Activated CD4-positive, alpha-beta memory T cell treated with anti-CD3 and anti-CD28 coated beads for 36 hours (primary cell): ENCODE measurements around the gene TMEM219. TPM values are rescaled to one million over a fixed set of nuclear protein-coding genes. Genes with fewer than 3 reads are reported as not detected.
"Not testable (repeated sequence)": the region's sequence is repeated elsewhere in the genome, so short reads cannot be mapped to it uniquely, and the experiment has no call there.

ENCODE experiments used
- CTCF ChIA-PET: fragments of 350-600 bp; sonication (Branson Sonifier 250); formaldehyde crosslinking; loops from one replicate; lab custom pipeline; 2021; ENCODE audit warnings: antibody characterized with exemption, inconsistent platforms; lab: Charles Lee
- POLR2A ChIA-PET: fragments of 350-600 bp; sonication (Branson Sonifier 250); formaldehyde crosslinking; loops from one replicate; lab custom pipeline; 2021; ENCODE audit warnings: antibody characterized with exemption; lab: Charles Lee
- DNase-seq: peaks from one replicate; pipeline ENCODE4 v3.0.0-alpha.2; 2020
- H3K27ac Mint-ChIP-seq: one replicate; pipeline ENCODE4 v1.8.0; 2021; ENCODE audit warnings: mixed read lengths
- H3K27me3 Mint-ChIP-seq: one replicate; pipeline ENCODE4 v1.8.0; 2021; ENCODE audit warnings: mixed read lengths
- H3K36me3 Mint-ChIP-seq: one replicate; pipeline ENCODE4 v1.8.0; 2021; ENCODE audit warnings: mixed read lengths
- H3K4me1 Mint-ChIP-seq: one replicate; pipeline ENCODE4 v1.8.0; 2021; ENCODE audit warnings: low read depth, mixed read lengths
- H3K4me3 Mint-ChIP-seq: one replicate; pipeline ENCODE4 v1.8.0; 2021; ENCODE audit warnings: mild to moderate bottlenecking, mixed read lengths
- H3K9me3 Mint-ChIP-seq: one replicate; pipeline ENCODE4 v1.8.0; 2021; ENCODE audit warnings: mixed read lengths
- intact Hi-C: fragments of 100-400 bp; cut with micrococcal nuclease; formaldehyde crosslinking; loops from one replicate; pipeline ENCODE4 v1.15.1; 2023
- total RNA-seq, 2 experiments: library from RNA; stranded (reverse); gene quantifications; one replicate each; pipeline ENCODE4 v1.2.3, GENCODE V29; 2021

TMEM219 gene
- total RNA-seq, 2 experiments from 2014 or later: 57.1 to 64.8 TPM

GRCh38 chr16:29958756-29959155 is 3.1 kb upstream of the TMEM219 start:
- Mint-ChIP-seq H3K4me3 (no peak overlapping the region), H3K4me1 (peaks cover 16% of the 10 kb centered on the region), H3K27ac (no peak overlapping the region), H3K9me3 (no peaks in the 10 kb centered on the region), H3K27me3 (no peaks in the 10 kb centered on the region), H3K36me3 (no peaks in the 10 kb centered on the region)
- intact Hi-C loops: no loop called here
- ChIA-PET POLR2A (no interaction called here), CTCF (no interaction called here)
- DNase-seq: no peak

- POLR2A ChIA-PET: no interaction called here
- Mint-ChIP-seq H3K27me3 (no peaks in the 10 kb centered on the region), H3K36me3 (no peaks in the 10 kb centered on the region), H3K27ac (no peak overlapping the region), H3K9me3 (no peaks in the 10 kb centered on the region), H3K4me1 (peaks cover 16% of the 10 kb centered on the region), H3K4me3 (no peak overlapping the region)
- CTCF ChIA-PET: no interaction called here
- intact Hi-C loops: no loop called here
- no peak for DNase-seq
These were observed 2.6 kb upstream of the TMEM219 start for GRCh38 chr16:29959293-29959692.

- peaks cover 16% of the 10 kb centered on the region for H3K4me1 Mint-ChIP-seq
- intact Hi-C loops: loop anchor here (5.0 kb wide), 2 partner anchors 33 to 37 kb away; partner anchors contain the start of genes HIRIP3, INO80E and KCTD13
- H3K36me3 Mint-ChIP-seq, H3K9me3 Mint-ChIP-seq, DNase-seq, CTCF ChIA-PET, H3K27ac Mint-ChIP-seq, H3K4me3 Mint-ChIP-seq, POLR2A ChIA-PET, H3K27me3 Mint-ChIP-seq: not testable (repeated sequence)
These were observed 2.1 kb upstream of the TMEM219 start for GRCh38 chr16:29959821-29960220.

- Mint-ChIP-seq H3K27me3 (no peaks in the 10 kb centered on the region), H3K4me3 (peak overlapping the region; percentile 79), H3K27ac (peak overlapping the region; percentile 81), H3K4me1 (peaks cover 16% of the 10 kb centered on the region), H3K9me3 (no peaks in the 10 kb centered on the region), H3K36me3 (peaks cover under 1% of the 10 kb centered on the region)
- POLR2A ChIA-PET: interaction anchor here (0.6 to 2.7 kb wide), 4 partner anchors 12 to 261 kb away, joined by 3 to 25 read pairs (median 7); partner anchors contain the start of genes HIRIP3, KCTD13 and TAOK2
- CTCF ChIA-PET: interaction anchor here (0.5 to 1.9 kb wide), 9 partner anchors 11 to 239 kb away, joined by 3 to 13 read pairs (median 4); partner anchors contain the start of genes CDIPT, KCTD13 and TAOK2
- DNase-seq: no peak
- intact Hi-C loops: loop anchor here (1.0 to 5.0 kb wide), 3 partner anchors 34 to 98 kb away; partner anchors contain the start of genes CDIPT, HIRIP3, INO80E and KCTD13
These were observed 776 bp upstream of the TMEM219 start for GRCh38 chr16:29961127-29961478.

- no peak for DNase-seq
- intact Hi-C loops: loop anchor here (1.0 to 5.0 kb wide), 3 partner anchors 11 to 35 kb away; partner anchors contain the start of genes HIRIP3, INO80E, KCTD13 and TAOK2
- Mint-ChIP-seq H3K9me3 (no peaks in the 10 kb centered on the region), H3K4me3 (peak overlapping the region; percentile 85), H3K27me3 (no peaks in the 10 kb centered on the region), H3K27ac (peak overlapping the region; percentile 83), H3K4me1 (peaks cover 16% of the 10 kb centered on the region), H3K36me3 (peaks cover 1% of the 10 kb centered on the region)
- ChIA-PET POLR2A (interaction anchor here (1.5 to 2.7 kb wide), 3 partner anchors 11 to 46 kb away, joined by 3 to 25 read pairs (median 8); partner anchors contain the start of genes KCTD13 and TAOK2), CTCF (interaction anchor here (0.6 to 1.9 kb wide), 9 partner anchors 10 to 240 kb away, joined by 3 to 13 read pairs (median 3); partner anchors contain the start of genes KCTD13 and TAOK2)
These were observed 590 bp downstream of the TMEM219 start for GRCh38 chr16:29962344-29962994.

- Mint-ChIP-seq H3K4me3 (peak overlapping the region; percentile 85), H3K36me3 (peaks cover 2% of the 10 kb centered on the region), H3K27me3 (no peaks in the 10 kb centered on the region), H3K4me1 (peaks cover 16% of the 10 kb centered on the region), H3K9me3 (no peaks in the 10 kb centered on the region), H3K27ac (peak overlapping the region; percentile 60)
- intact Hi-C loops: loop anchor here (5.0 kb wide), 2 partner anchors 34 to 36 kb away; partner anchors contain the start of genes HIRIP3, INO80E and KCTD13
- POLR2A ChIA-PET: interaction anchor here (1.2 to 2.7 kb wide), 4 partner anchors 10 to 46 kb away, joined by 3 to 25 read pairs (median 6); partner anchors contain the start of genes KCTD13 and TAOK2
- no peak for DNase-seq
- CTCF ChIA-PET: interaction anchor here (1.3 kb wide), 1 partner anchor 43 kb away, joined by 3 read pairs; no protein-coding TSS in a partner anchor
These were observed 1.3 kb downstream of the TMEM219 start for GRCh38 chr16:29963021-29963743.

GRCh38 chr16:29968205-29968604 is 6.3 kb downstream of the TMEM219 start:
- no peaks in the 10 kb centered on the region for H3K27me3 Mint-ChIP-seq
- no peak for DNase-seq
- peaks cover 23% of the 10 kb centered on the region for H3K36me3 Mint-ChIP-seq
- H3K4me3 Mint-ChIP-seq: no peak overlapping the region
- POLR2A ChIA-PET: no interaction called here
- CTCF ChIA-PET: no interaction called here
- peaks cover 6% of the 10 kb centered on the region for H3K4me1 Mint-ChIP-seq
- H3K27ac Mint-ChIP-seq: no peak overlapping the region
- intact Hi-C loops: no loop called here
- H3K9me3 Mint-ChIP-seq: peaks cover 4% of the 10 kb centered on the region

- POLR2A ChIA-PET: no interaction called here
- no peaks in the 10 kb centered on the region for H3K27me3 Mint-ChIP-seq
- no peak overlapping the region for H3K27ac Mint-ChIP-seq
- intact Hi-C loops: no loop called here
- no peak for DNase-seq
- H3K36me3 Mint-ChIP-seq: peaks cover 24% of the 10 kb centered on the region
- peaks cover 6% of the 10 kb centered on the region for H3K9me3 Mint-ChIP-seq
- H3K4me3 Mint-ChIP-seq: no peak overlapping the region
- CTCF ChIA-PET: interaction anchor here (0.6 to 2.3 kb wide), 2 partner anchors 35 to 123 kb away, joined by 3 to 5 read pairs; no protein-coding TSS in a partner anchor
- H3K4me1 Mint-ChIP-seq: peaks cover 24% of the 10 kb centered on the region
These were observed 9.4 kb downstream of the TMEM219 start for GRCh38 chr16:29971304-29971703.

- CTCF ChIA-PET: interaction anchor here (0.8 to 2.3 kb wide), 7 partner anchors 11 to 165 kb away, joined by 3 to 13 read pairs (median 4); partner anchors contain the start of genes KCTD13, PAGR1 and TMEM219
- Mint-ChIP-seq H3K27ac (peak overlapping the region; percentile 67), H3K9me3 (peaks cover 6% of the 10 kb centered on the region), H3K27me3 (no peaks in the 10 kb centered on the region), H3K36me3 (peaks cover 24% of the 10 kb centered on the region), H3K4me1 (peaks cover 34% of the 10 kb centered on the region), H3K4me3 (no peak overlapping the region)
- peak; percentile 9 for DNase-seq
- intact Hi-C loops: loop anchor here (2.0 kb wide), 1 partner anchor 46 kb away; the partner anchor contains the start of gene KCTD13
- POLR2A ChIA-PET: interaction anchor here (1.2 to 2.3 kb wide), 3 partner anchors 8 to 46 kb away, joined by 5 to 25 read pairs (median 13); partner anchors contain the start of genes KCTD13 and TMEM219
These were observed 10.6 kb downstream of the TMEM219 start for GRCh38 chr16:29972500-29972899.

GRCh38 chr16:29972992-29973383 is 11.1 kb downstream of the TMEM219 start:
- Mint-ChIP-seq H3K4me3 (peak overlapping the region; percentile 89), H3K4me1 (peaks cover 34% of the 10 kb centered on the region), H3K27ac (peak overlapping the region; percentile 67), H3K27me3 (no peaks in the 10 kb centered on the region), H3K9me3 (peaks cover 6% of the 10 kb centered on the region), H3K36me3 (peaks cover 24% of the 10 kb centered on the region)
- CTCF ChIA-PET: interaction anchor here (0.6 to 2.3 kb wide), 9 partner anchors 11 to 436 kb away, joined by 3 to 13 read pairs (median 4); partner anchors contain the start of genes KCTD13, PAGR1 and TMEM219
- POLR2A ChIA-PET: interaction anchor here (0.8 to 2.3 kb wide), 9 partner anchors 9 to 111 kb away, joined by 3 to 25 read pairs (median 5); partner anchors contain the start of genes HIRIP3, INO80E, KCTD13 and TMEM219
- intact Hi-C loops: loop anchor here (1.0 to 2.0 kb wide), 4 partner anchors 11 to 164 kb away; partner anchors contain the start of genes INO80E, KCTD13 and TMEM219
- no peak for DNase-seq
